Measurements from ENCODE around the gene SDHB.

Gene SDHB

DNA sequence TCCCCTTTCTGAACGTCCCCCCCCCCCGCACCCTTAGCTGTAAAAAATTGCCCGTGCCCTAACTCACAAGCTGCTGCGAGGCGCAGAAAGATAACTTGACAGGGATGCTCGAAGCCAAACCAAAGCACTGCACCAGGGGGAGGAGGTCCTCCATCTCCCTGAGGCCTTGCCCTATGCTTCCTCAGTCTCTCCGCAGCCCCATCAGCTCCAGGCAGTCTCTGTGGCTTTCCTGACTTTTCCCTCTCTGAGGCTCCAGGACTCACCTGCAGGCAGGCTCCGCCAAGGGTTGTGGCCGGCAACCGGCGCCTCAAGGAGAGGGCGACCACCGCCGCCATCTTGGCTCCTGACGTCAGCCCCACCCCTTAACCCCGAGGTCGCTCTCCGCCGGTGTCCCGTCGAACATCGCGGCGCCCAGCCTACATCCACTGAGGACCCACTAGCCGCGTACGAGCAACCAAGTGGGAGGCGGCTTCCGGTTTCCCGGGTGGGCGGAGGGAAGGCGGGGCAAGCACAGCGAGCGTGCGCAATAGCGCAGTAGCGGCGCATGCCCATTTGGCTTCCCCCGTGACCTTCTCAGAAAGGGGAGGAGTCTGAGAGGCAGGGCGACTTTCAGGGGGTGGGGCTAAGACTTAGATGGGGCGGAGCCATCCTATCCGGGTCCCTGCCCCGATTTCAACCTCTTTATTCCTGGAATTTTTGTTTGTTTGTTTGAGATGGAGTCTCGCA, at the start of gene SDHB:
TSS of gene SDHB (minus strand) at position 348 of the 726 bp plus-strand sequence. CDS start at position 335, 13 bp downstream.
- DNase-seq (ENCODE audit: low read depth in 2 of 2, low spot score in 1 of 2), result peak; percentile 97 to 99

DNA sequence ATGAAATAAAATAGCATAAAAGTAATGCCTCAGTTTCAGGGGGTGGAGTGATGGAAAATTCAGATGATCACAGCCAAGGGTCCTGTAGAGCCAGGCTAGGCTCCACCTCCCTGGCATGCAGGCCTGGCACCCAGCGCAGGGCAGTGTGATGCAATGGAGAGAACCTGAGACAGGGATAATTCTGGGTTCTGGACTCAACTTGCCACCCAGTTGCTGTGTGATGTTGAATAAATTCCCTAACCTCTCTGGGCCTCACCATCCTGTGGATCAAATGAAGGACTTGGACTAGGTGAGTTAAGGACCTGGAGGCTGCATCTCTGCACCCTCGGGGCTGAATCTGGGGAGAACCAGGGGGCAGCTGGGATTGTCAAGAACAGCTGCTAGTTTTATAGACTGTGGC, 48.4 kb upstream of the SDHB start:
- DNase-seq (ENCODE audit: low read depth in 2 of 2, low spot score in 1 of 2), result no peak

DNA sequence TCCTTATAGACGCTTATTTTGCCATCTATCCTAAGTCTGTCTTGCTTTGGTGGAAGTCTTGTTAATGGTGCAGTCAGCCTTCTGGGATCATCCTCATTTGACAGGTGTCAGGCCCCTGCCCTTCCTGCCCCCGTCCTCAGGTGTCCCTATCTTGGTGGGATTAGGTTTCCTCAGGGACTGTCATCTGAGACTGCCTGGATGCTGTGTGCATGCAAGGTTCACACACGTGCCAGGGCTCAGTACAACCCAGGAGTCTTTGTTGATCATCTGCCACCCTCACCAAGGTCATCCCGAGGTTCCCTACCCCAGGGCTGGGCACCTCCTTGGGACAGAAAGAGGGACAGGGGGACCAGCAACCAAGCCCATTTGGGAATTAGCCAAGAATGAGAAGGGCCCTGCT, 47.4 kb upstream of the SDHB start:
- DNase-seq (ENCODE audit: low read depth in 2 of 2, low spot score in 1 of 2), result no peak

DNA sequence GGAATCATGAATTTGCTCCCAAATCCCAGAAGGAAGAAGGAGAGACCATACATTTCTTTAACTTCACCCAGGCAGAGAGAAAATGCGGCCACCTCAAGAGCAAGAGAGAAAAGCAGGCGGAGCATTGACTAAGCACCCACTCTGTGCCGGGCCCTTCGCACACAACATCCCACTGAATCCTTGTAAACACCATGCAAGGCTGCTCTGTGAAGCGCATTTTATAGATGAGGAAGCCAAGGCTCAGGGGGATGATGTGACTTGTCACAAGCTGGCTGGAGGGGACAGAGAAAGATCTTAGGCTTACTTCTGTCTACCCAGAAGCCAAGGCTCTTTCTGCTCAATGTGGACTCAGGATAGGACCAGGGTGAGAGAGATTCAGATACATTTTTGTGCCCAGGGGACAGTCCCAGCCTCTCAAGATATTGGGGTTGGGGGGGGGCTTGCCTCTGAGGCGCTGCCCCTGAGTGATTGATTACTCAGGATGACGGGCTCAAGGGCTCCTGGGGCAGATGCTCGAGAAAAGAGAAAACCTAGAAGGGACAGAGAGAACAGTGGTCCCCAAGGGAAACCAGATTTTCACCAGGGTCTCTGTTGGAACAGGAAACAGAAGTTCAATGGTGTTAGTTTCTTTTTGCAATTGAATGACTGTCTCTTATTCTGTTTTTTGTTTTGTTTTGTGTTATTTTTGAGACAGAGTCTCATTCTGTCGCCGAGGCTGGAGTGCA, 45.9 kb upstream of the SDHB start:
- DNase-seq (ENCODE audit: low read depth in 2 of 2, low spot score in 1 of 2), result no peak

DNA sequence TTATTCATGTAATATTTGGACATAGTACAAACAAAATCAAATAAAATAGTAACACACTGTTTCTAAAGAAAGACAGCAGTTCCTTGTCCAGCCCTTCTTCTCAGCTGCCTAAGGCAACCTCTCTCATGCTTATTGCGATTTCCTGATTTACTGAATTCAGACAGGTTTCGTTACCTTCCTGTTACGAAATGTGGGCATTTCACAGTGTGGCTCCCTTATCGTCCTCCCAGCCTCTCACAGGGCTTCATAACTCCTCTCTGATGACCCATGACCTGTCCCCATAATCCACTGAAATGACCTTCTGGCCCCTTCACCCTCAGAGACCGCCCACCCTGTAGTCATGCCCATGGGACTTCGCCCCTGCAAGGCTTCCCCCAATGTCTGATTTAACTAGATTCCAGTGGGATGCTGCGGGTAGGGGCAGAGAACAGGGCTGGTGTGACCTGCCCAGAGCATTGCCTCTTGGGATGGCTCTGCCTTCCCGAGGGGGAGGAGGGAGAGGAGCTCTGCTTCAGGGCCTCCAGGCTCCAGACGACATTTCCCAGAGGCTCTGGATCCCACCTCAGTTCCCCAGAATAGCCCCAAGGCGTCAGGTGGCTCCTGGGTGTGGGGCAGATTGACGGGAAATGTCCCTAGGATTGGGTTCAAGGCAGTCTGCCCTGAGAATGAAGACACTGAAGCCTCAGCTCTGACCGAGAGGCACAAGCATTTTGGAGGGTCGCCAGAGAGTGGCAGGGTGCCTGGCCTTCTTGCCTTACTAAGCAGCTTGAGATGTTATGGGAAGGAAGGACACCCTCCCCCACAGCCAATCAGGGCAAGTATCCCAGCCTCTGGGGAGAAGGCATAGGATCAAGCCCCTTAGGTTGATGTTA, 44.9 kb upstream of the SDHB start:
- DNase-seq (ENCODE audit: low read depth in 2 of 2, low spot score in 1 of 2), result no peak

DNA sequence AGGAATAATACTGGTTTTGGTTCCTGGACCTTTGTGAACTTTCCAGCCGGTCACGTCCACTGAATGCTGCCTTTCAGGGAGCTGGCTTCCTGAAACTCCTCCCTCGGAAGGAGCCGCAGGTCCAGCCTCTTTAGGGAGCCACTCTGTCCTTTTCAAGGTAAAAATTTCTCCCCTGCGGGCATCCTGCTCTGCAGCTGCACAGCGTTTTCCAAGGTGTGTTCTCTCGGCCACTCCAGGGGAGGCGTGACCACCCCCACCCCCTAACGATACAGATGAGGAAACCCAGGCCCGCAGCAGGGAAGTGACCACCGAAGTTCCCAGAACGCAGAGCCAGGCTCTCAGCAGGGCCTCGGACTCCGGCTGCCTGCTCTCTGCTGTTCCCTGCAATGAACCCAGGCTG, 44.0 kb upstream of the SDHB start:
- DNase-seq (ENCODE audit: low read depth in 2 of 2, low spot score in 1 of 2), result no peak

DNA sequence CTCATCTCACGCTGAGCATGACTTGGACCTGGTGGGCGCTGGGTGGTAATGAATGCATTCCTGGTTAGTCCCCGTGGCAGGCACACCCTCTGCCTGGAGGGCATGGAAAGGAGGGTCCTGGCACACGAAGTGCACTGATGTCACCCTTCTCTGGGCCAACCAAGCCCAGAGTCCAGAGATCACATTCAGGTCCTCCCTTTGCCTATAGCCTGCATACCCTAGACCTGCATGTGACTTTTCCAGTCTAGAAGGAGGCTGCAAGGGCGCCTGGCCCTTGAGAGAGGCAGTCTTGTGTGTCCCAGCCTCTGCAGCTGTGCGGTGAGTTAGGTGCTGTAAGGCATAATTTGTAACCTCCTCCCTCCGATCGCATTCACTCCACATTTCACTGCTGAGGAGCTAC, 43.3 kb upstream of the SDHB start:
- DNase-seq (ENCODE audit: low read depth in 2 of 2, low spot score in 1 of 2), result no peak

DNA sequence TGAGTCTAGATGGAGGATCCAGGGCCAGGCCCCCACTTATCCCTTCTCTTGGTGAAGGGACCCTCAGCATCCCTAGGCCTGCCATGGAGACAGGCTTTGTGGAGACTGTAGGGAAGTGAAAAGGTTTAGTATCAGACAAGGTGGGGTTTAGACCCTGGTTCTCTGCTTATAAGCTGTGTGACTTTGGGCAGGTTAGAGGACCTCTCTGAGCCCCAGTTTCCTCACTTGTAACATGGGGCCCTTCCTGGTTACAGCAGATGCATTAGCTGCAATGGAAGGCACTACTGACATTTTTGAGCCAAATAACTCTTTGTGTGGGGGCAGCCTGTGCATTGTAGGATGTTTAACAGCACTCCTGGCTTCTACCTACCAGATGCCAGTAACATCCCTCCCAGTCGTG, 42.8 kb upstream of the SDHB start:
- DNase-seq (ENCODE audit: low read depth in 2 of 2, low spot score in 1 of 2), result no peak

DNA sequence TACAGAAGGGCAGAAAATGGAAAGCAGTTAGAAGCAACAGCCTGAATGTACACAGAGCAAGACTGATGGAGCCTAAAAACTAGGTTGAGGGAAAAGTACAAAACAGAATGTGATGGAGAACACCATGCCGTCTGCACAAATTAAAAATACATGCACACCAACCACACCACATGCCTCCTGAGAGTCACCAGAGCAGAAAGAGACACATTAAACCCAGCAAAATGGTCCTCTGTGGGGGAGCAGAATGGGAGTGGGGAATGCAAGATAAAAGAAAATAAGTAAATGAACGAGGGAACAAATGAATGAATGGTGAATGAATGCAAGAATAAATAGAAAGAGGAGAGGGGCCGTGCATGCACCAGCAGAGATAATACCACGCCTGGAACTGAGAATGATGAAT, 41.3 kb upstream of the SDHB start:
- no peak for DNase-seq (ENCODE audit: low read depth in 2 of 2, low spot score in 1 of 2)

DNA sequence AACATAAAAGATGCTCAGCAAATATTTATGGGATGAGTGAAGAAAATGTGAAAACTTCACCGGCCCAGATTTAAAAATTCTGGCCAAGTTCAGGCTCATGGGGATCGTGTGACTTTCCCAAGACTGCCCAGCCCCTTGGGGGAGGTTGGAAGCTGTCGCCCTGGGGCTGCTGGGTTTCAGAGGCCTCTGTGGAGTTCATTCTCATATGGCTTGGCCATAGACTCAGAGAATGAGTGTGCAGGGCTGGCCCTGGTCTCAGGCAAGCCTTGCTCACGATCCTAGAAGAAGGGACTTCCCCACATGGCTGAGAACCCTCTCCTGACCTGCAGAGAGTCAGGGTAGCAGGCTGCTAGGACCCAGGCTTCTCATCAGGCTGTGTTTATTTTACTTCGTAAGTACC, 40.8 kb upstream of the SDHB start:
- DNase-seq (ENCODE audit: low read depth in 2 of 2, low spot score in 1 of 2), result no peak

DNA sequence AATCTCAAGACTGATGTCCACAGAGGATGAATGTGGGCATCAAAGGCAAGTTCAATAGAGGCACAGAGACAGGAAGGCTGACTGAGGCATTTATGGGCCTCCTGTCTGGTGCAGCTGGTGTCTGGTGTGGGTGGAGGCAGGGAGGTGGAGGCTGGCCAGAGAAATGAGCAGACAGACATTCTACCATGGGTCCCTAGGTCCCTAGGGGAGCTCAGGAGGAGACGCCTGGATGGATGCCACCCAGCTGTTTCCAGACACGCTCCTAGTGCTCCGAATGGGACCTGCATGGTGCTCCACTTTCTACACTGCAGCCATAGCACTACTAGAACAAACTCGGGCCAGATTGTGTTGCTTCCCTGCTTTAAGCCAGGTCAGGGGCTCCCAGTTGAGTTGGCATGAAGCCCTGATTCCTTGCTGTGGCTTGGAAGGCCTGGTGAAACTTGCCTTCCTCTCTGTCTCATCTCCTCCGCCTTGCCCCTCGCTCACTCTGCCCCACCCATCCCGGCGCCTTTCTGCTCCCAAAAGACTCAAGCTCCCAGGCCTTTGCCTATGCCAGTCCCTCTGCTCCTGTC, 40.1 kb upstream of the SDHB start:
- DNase-seq (ENCODE audit: low read depth in 2 of 2, low spot score in 1 of 2), result no peak

DNA sequence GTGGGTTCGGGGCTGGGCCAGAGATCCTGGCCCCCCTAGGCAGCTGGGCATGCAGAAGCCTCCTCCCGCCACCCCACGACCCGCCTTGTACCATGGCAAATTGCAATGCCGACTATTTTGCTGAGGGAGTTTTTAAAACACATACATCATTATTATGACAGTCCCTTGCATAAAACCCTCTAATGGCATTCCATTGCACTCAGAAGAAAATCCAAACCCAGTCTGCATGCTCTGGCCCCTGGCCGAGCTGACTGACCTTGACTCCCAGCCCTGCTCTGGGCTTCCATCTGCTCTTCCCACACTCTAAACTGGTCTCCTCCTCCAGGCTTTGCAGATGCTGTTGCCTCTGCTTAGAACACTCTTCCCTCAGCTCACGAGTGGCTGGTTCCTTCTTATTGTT, 37.4 kb upstream of the SDHB start:
- no peak for DNase-seq (ENCODE audit: low read depth in 2 of 2, low spot score in 1 of 2)

DNA sequence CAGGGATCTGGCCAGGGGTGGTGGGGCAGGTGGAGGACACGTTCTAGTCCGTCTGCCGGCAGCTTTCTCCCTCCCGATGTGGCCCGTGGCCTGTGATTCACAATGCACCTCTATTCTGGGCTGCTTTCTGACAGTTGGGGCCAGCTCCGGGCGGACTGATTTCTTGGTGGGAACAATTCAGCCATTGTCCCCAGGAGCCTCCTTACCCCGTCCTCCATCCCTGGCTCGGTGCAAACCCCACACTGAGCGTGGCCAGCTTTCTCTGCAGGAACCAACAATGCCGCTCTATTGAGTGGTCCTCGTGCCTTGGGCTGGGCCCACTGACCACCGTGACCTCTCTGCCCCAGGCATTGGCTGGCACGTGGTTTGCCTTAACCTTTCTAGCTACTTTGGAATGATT, 35.7 kb upstream of the SDHB start:
- DNase-seq (ENCODE audit: low read depth in 2 of 2, low spot score in 1 of 2), result no peak

DNA sequence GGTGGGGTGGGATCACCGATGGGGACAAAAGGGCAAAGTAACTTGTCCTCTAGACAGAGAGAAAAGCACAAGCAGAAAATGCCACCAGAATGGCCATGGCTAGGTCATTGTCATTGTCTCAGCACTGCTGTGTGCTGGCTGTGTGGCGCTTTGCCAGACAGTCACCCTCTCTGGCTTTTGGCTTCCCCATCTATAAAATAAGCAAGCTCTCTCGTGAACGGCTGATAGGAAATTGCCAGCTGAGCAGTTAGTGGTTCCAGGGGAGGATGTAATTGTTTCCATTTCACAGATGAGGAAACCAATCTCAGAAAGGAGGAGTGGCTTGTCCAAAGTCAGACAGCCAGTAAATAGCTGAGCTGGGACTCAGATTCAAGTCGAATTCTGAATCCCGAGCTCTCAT, 32.9 kb upstream of the SDHB start:
- DNase-seq (ENCODE audit: low read depth in 2 of 2, low spot score in 1 of 2), result no peak

DNA sequence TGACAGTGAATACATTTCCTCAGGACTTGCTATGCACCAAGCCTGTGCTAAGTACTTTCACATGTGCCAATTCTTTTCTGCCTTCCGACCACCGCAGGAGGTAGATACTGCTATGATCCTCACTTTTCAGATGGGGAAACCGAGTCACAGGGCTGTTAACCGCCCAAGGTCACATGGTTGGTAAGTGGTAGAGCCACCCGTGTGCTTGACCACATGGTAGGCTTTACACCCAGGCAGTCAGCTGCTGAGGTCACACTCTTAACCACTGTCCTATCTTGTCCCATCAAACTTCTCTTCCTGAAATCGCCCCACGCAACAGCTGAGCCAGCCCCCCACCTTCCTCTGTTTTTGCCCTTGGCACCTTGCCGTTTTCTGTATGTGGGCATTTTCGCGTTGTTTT, 31.0 kb upstream of the SDHB start:
- DNase-seq (ENCODE audit: low read depth in 2 of 2, low spot score in 1 of 2), result no peak

DNA sequence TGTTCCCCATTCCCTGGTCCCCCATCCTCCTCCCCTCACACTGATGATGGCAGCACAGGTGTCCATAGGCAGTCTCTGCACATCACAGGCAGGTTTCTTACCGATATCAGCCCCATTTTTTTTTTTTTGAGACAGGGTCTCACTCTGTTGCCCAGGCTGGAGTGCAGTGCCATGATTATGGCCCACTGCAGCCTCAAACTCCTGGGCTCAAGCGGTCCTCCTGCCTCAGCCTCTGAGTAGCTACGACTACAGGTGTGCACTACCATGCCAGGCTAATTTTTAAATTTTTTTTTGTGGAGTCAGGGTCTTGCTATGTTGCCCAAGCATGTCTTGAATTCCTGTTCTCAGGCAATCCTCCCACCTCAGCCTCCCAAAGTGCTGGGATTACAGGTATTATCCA, 28.9 kb upstream of the SDHB start:
- DNase-seq (ENCODE audit: low read depth in 2 of 2, low spot score in 1 of 2), result no peak

DNA sequence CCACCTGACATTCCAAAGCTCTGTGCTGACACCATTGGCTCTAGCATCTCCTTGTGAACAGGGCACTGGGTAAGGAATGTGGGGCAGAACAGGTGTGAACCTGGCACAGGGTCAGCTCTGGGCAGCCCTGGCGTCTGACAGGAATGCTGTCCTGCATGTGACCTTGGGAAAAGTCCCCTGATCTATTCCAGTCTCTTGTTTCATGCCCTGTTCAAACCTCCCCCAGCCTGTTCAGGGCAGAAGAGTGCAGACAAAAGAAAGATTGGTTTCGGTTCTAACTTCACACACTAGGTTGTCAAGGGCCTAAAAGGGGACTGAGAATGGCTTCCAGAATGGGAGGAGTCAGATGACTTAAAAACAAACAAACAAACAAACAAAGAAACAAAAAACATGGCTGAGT, 27.6 kb upstream of the SDHB start:
- DNase-seq (ENCODE audit: low read depth in 2 of 2, low spot score in 1 of 2), result no peak

DNA sequence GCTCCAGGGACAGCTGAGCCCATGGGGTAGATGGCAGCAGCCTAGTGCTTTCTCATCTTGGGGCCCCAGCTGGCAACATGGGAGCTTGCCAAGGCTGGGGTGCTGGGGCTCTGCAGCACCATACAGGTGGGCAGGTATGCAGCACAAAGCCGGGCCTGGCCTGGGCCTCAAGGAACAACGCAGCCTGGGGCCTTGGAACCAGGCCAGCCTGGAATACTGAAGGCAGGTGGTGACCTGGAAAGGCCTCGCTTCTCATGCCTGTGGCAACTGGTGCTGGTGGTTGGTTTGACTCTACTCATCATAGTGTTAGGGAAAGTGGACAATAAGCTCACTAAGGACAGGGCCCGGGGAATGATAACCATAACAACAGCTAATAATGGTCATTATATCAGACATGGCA, 27.0 kb upstream of the SDHB start:
- no peak for DNase-seq (ENCODE audit: low read depth in 2 of 2, low spot score in 1 of 2)

DNA sequence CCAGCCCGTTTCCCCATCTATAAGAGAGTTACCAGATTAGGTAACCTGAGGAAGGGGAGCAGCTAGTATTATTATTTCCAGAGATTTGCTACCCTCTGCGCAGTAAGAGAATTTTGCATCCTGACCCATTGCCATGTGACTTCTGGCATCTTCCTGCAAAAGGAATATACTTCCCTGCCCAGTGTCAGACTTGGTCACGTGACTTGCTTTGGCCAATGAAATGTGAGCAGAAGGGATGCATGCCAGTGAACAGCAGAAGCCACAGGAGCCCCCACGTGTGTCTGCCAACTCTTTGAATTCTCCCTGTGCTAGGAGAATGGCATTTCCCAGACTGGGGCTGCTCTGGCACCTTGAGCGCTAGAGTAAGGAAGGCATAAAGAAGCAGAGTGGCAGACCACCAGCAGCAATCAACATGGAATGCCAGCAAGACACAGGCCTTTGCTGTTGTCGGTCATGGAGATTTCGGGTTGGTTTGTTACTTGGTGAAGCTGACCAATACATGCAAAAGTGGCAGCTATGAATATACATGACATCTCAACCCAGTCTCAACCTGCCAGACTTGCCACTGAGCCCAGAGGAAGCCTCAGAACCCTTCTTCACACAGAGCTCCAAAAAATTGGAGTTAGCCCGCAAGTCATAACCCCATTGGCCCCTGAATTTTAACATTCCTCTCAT, 26.4 kb upstream of the SDHB start:
- DNase-seq (ENCODE audit: low read depth in 2 of 2, low spot score in 1 of 2), result no peak

DNA sequence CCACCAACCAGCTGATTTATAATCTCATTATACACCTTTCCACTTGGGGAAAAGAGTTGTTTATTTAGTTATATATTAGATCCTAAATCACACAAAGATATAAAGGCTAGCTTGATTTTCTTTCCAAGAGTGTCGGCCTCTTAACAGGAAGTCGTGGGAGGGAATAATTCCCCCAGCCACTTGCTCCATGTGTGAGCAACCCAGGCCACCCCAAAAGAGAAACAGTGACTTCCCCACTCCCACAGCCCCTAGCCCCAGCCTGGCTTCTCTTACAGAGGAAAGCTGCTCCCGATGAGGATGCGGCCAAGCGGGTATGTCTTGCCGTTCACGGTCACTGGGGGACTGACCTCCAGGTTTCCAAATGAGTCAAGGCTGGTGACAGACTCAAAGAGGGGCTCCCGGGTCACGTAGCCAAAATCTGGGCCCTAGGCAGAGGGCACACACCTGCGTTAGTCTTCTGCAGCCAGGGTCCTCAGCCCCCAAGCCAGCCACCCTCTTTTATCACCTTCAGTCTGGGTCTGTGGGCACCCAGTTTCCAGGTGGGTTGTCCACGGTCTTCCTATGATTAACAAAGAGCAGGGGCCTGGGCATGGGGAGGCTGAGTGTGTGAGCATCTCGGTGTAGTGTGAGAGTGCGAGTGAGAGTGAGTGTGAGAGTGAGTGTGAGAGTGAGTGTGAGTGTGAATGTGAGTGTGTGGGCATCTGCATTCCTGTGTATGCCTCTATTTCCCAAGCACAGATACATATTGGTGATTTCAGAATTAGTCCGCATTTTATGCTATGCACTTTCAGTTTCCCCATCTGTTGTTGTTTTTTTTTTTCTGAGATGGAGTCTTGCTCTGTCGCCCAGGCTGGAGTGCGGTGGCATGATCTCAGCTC, 25.4 kb upstream of the SDHB start:
- no peak for DNase-seq (ENCODE audit: low read depth in 2 of 2, low spot score in 1 of 2)
